ENCODE results near the gene DYNLL1. TPM values are rescaled to one million over a fixed set of nuclear protein-coding genes. Genes with fewer than 3 reads are reported as not detected.

DYNLL1 gene
- total and polyA plus RNA-seq, 2 of the 13 experiments (the other 11 are each of a cell fraction or from before 2014, with no cell fraction given) = 271 to 294 TPM

- TF ChIP-seq, protein P1, sequence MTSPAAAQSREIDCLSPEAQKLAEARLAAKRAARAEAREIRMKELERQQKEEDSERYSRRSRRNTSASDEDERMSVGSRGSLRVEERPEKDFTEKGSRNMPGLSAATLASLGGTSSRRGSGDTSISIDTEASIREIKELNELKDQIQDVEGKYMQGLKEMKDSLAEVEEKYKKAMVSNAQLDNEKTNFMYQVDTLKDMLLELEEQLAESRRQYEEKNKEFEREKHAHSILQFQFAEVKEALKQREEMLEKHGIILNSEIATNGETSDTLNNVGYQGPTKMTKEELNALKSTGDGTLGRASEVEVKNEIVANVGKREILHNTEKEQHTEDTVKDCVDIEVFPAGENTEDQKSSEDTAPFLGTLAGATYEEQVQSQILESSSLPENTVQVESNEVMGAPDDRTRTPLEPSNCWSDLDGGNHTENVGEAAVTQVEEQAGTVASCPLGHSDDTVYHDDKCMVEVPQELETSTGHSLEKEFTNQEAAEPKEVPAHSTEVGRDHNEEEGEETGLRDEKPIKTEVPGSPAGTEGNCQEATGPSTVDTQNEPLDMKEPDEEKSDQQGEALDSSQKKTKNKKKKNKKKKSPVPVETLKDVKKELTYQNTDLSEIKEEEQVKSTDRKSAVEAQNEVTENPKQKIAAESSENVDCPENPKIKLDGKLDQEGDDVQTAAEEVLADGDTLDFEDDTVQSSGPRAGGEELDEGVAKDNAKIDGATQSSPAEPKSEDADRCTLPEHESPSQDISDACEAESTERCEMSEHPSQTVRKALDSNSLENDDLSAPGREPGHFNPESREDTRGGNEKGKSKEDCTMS (CRISPR knock-in tag; conservative IDR thresholded peaks at IDR 0.05) = no peak
- TF ChIP-seq TCF7L2 (IDR thresholded peaks at IDR 0.05; ENCODE audit: low read depth, low read length) (no peak), ZNF230 (CRISPR knock-in tag; IDR thresholded peaks at IDR 0.05) (0 out of 2 replicates have a peak, but pooled peaks have one; percentile 5), GTF3A (CRISPR knock-in tag; conservative IDR thresholded peaks at IDR 0.05) (no peak), LBX2 (CRISPR knock-in tag; IDR thresholded peaks at IDR 0.05; ENCODE audit: borderline replicate concordance) (no peak), ZNF670 (CRISPR knock-in tag; IDR thresholded peaks at IDR 0.05; ENCODE audit: borderline replicate concordance) (no peak), DMAP1 (CRISPR knock-in tag; IDR thresholded peaks at IDR 0.05) (no peak), ATM (IDR thresholded peaks at IDR 0.05; ENCODE audit: borderline replicate concordance) (no peak), NR2F2 (IDR thresholded peaks at IDR 0.05; ENCODE audit: borderline replicate concordance, low read depth) (no peak), ZNF773 (CRISPR knock-in tag; IDR thresholded peaks at IDR 0.05; ENCODE audit: borderline replicate concordance) (peak; percentile 41; the same call in 1 of the 2 replicates), RXRB (CRISPR knock-in tag; IDR thresholded peaks at IDR 0.05; ENCODE audit: borderline replicate concordance) (no peak; the same call in 1 of the 2 replicates), ZNF761 (CRISPR knock-in tag; conservative IDR thresholded peaks at IDR 0.05) (no peak), ZNF605 (CRISPR knock-in tag; IDR thresholded peaks at IDR 0.05) (0 out of 2 replicates have a peak, but pooled peaks have one; percentile 1), NCOA1 (CRISPR knock-in tag; IDR thresholded peaks at IDR 0.05) (0 out of 2 replicates have a peak, but pooled peaks have one; percentile 29), ZNF776 (CRISPR knock-in tag; IDR thresholded peaks at IDR 0.05) (no peak)
- TF ChIP-seq, protein P2, sequence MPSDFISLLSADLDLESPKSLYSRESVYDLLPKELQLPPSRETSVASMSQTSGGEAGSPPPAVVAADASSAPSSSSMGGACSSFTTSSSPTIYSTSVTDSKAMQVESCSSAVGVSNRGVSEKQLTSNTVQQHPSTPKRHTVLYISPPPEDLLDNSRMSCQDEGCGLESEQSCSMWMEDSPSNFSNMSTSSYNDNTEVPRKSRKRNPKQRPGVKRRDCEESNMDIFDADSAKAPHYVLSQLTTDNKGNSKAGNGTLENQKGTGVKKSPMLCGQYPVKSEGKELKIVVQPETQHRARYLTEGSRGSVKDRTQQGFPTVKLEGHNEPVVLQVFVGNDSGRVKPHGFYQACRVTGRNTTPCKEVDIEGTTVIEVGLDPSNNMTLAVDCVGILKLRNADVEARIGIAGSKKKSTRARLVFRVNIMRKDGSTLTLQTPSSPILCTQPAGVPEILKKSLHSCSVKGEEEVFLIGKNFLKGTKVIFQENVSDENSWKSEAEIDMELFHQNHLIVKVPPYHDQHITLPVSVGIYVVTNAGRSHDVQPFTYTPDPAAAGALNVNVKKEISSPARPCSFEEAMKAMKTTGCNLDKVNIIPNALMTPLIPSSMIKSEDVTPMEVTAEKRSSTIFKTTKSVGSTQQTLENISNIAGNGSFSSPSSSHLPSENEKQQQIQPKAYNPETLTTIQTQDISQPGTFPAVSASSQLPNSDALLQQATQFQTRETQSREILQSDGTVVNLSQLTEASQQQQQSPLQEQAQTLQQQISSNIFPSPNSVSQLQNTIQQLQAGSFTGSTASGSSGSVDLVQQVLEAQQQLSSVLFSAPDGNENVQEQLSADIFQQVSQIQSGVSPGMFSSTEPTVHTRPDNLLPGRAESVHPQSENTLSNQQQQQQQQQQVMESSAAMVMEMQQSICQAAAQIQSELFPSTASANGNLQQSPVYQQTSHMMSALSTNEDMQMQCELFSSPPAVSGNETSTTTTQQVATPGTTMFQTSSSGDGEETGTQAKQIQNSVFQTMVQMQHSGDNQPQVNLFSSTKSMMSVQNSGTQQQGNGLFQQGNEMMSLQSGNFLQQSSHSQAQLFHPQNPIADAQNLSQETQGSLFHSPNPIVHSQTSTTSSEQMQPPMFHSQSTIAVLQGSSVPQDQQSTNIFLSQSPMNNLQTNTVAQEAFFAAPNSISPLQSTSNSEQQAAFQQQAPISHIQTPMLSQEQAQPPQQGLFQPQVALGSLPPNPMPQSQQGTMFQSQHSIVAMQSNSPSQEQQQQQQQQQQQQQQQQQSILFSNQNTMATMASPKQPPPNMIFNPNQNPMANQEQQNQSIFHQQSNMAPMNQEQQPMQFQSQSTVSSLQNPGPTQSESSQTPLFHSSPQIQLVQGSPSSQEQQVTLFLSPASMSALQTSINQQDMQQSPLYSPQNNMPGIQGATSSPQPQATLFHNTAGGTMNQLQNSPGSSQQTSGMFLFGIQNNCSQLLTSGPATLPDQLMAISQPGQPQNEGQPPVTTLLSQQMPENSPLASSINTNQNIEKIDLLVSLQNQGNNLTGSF (CRISPR knock-in tag; IDR thresholded peaks at IDR 0.05) = no peak
- TF ChIP-seq, protein P3, sequence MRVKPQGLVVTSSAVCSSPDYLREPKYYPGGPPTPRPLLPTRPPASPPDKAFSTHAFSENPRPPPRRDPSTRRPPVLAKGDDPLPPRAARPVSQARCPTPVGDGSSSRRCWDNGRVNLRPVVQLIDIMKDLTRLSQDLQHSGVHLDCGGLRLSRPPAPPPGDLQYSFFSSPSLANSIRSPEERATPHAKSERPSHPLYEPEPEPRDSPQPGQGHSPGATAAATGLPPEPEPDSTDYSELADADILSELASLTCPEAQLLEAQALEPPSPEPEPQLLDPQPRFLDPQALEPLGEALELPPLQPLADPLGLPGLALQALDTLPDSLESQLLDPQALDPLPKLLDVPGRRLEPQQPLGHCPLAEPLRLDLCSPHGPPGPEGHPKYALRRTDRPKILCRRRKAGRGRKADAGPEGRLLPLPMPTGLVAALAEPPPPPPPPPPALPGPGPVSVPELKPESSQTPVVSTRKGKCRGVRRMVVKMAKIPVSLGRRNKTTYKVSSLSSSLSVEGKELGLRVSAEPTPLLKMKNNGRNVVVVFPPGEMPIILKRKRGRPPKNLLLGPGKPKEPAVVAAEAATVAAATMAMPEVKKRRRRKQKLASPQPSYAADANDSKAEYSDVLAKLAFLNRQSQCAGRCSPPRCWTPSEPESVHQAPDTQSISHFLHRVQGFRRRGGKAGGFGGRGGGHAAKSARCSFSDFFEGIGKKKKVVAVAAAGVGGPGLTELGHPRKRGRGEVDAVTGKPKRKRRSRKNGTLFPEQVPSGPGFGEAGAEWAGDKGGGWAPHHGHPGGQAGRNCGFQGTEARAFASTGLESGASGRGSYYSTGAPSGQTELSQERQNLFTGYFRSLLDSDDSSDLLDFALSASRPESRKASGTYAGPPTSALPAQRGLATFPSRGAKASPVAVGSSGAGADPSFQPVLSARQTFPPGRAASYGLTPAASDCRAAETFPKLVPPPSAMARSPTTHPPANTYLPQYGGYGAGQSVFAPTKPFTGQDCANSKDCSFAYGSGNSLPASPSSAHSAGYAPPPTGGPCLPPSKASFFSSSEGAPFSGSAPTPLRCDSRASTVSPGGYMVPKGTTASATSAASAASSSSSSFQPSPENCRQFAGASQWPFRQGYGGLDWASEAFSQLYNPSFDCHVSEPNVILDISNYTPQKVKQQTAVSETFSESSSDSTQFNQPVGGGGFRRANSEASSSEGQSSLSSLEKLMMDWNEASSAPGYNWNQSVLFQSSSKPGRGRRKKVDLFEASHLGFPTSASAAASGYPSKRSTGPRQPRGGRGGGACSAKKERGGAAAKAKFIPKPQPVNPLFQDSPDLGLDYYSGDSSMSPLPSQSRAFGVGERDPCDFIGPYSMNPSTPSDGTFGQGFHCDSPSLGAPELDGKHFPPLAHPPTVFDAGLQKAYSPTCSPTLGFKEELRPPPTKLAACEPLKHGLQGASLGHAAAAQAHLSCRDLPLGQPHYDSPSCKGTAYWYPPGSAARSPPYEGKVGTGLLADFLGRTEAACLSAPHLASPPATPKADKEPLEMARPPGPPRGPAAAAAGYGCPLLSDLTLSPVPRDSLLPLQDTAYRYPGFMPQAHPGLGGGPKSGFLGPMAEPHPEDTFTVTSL (CRISPR knock-in tag; IDR thresholded peaks at IDR 0.05; ENCODE audit: borderline replicate concordance) = no peak
Observed at GRCh38 chr12:120534203-120534702, 38.3 kb downstream of the DYNLL1 start, which contains the start of gene RNF10 (continued).
